ENCODE data around the gene POLE2. TPM values are rescaled to one million over a fixed set of nuclear protein-coding genes. Genes with fewer than 3 reads are reported as not detected.
A peak's percentile ranks its signal among the peaks of the same experiment; 100 is the strongest.

The POLE2 gene
- total RNA-seq, 3 donors from 2014 or later (not counting 1 experiment from before 2014, with no cell fraction given), result 3.0 to 4.5 (median 4.1) TPM

GRCh38 chr14:49653508-49653907 lies 34.5 kb downstream of the POLE2 start:
- H3K27ac ChIP-seq (ENCODE audit: low read length), result no peak overlapping the region
- no peaks in the 10 kb centered on the region for H3K27me3 Mint-ChIP-seq (ENCODE audit: low read depth in 2 of 2)
- no peaks in the 10 kb centered on the region for H3K36me3 ChIP-seq (ENCODE audit: control insufficient read depth, insufficient read depth, low read length)
- no peaks in the 10 kb centered on the region for H3K9me3 Mint-ChIP-seq
- ATAC-seq, result no peak
- H3K4me1 Mint-ChIP-seq, result no peaks in the 10 kb centered on the region
- no peaks in the 10 kb centered on the region for H3K9me3 ChIP-seq (ENCODE audit: control insufficient read depth, insufficient read depth, low read length)
- intact Hi-C loops (cut with micrococcal nuclease), result no loop called here
- TF ChIP-seq CTCF (IDR thresholded peaks at IDR 0.05), result no peak
- H3K27ac Mint-ChIP-seq, result no peak overlapping the region
- no peaks in the 10 kb centered on the region for H3K4me1 ChIP-seq (ENCODE audit: control insufficient read depth, insufficient read depth, low read length)
- no peak for DNase-seq
- no peak overlapping the region for H3K4me3 ChIP-seq (ENCODE audit: low read length)
- no peaks in the 10 kb centered on the region for H3K36me3 Mint-ChIP-seq
- no peak overlapping the region for H3K4me3 Mint-ChIP-seq
- H3K27me3 ChIP-seq (ENCODE audit: control insufficient read depth, insufficient read depth, low read length), result no peaks in the 10 kb centered on the region
- 91% methylated on average over 5 of the region's 6 CpGs for WGBS (ENCODE audit: insufficient coverage)

- H3K36me3 ChIP-seq (ENCODE audit: control insufficient read depth, insufficient read depth, low read length), result peaks cover 7% of the 10 kb centered on the region
- no peaks in the 10 kb centered on the region for H3K9me3 ChIP-seq (ENCODE audit: control insufficient read depth, insufficient read depth, low read length)
- Mint-ChIP-seq H3K9me3 (no peaks in the 10 kb centered on the region), H3K27me3 (ENCODE audit: low read depth in 2 of 2) (no peaks in the 10 kb centered on the region), H3K27ac (peak overlapping the region; percentile 57 to 79), H3K36me3 (peaks cover 7% of the 10 kb centered on the region), H3K4me3 (no peak overlapping the region), H3K4me1 (peaks cover 18 to 28% of the 10 kb centered on the region in 2 donors)
- no peak for TF ChIP-seq CTCF (IDR thresholded peaks at IDR 0.05)
- no peaks in the 10 kb centered on the region for H3K27me3 ChIP-seq (ENCODE audit: control insufficient read depth, insufficient read depth, low read length)
- no peak overlapping the region for H3K4me3 ChIP-seq (ENCODE audit: low read length)
- no peak for DNase-seq
- no peak for ATAC-seq
- peaks cover 10% of the 10 kb centered on the region for H3K4me1 ChIP-seq (ENCODE audit: control insufficient read depth, insufficient read depth, low read length)
- H3K27ac ChIP-seq (ENCODE audit: low read length), result peak overlapping the region; percentile 31
- intact Hi-C loops (cut with micrococcal nuclease), result no loop called here
Measured at GRCh38 chr14:49642163-49642562, 45.9 kb downstream of the POLE2 start.

GRCh38 chr14:49641697-49642129 lies 46.3 kb downstream of the POLE2 start:
- no peaks in the 10 kb centered on the region for H3K9me3 Mint-ChIP-seq
- peak overlapping the region; percentile 57 to 79 for H3K27ac Mint-ChIP-seq
- WGBS (ENCODE audit: insufficient coverage), result 56% methylated on average over 8 of the region's 8 CpGs
- H3K27me3 ChIP-seq (ENCODE audit: control insufficient read depth, insufficient read depth, low read length), result no peaks in the 10 kb centered on the region
- H3K4me1 Mint-ChIP-seq, result peaks cover 22 to 33% of the 10 kb centered on the region in 2 donors
- no peak overlapping the region for H3K4me3 Mint-ChIP-seq
- intact Hi-C loops (cut with micrococcal nuclease), result no loop called here
- H3K27ac ChIP-seq (ENCODE audit: low read length), result peak overlapping the region; percentile 31
- no peak overlapping the region for H3K4me3 ChIP-seq (ENCODE audit: low read length)
- ATAC-seq (peak in 1 of 3 donors; percentile 15), DNase-seq (no peak)
- H3K4me1 ChIP-seq (ENCODE audit: control insufficient read depth, insufficient read depth, low read length), result peaks cover 10% of the 10 kb centered on the region
- H3K36me3 Mint-ChIP-seq, result peaks cover 7% of the 10 kb centered on the region
- no peaks in the 10 kb centered on the region for H3K27me3 Mint-ChIP-seq (ENCODE audit: low read depth in 2 of 2)
- TF ChIP-seq CTCF (IDR thresholded peaks at IDR 0.05), result no peak
- no peaks in the 10 kb centered on the region for H3K9me3 ChIP-seq (ENCODE audit: control insufficient read depth, insufficient read depth, low read length)
- peaks cover 9% of the 10 kb centered on the region for H3K36me3 ChIP-seq (ENCODE audit: control insufficient read depth, insufficient read depth, low read length)
